Activated CD4-positive, alpha-beta T cell treated with anti-CD3 and anti-CD28 coated beads for 36 hours (primary cell): ENCODE results near the gene GDPD5. TPM values are rescaled to one million over a fixed set of nuclear protein-coding genes. Genes with fewer than 3 reads are reported as not detected.

Experiments used
- ATAC-seq: fragments of 200-7000 bp; cut with Tn5 transposase; one replicate; pipeline ENCODE4 v1.10.0; 2021; ENCODE audit warnings: mild to moderate bottlenecking, moderate library complexity
- CTCF ChIA-PET: fragments of 350-600 bp; sonication (Branson Sonifier 250); formaldehyde crosslinking; loops from one replicate; lab custom pipeline; 2021; ENCODE audit warnings: antibody characterized with exemption; lab: Charles Lee
- POLR2A ChIA-PET: fragments of 350-600 bp; sonication (Branson Sonifier 250); formaldehyde crosslinking; loops from one replicate; lab custom pipeline; 2021; ENCODE audit warnings: antibody characterized with exemption, inconsistent platforms; lab: Charles Lee
- DNase-seq: peaks from one replicate; pipeline ENCODE4 v3.0.0-alpha.2; 2020
- H3K27ac Mint-ChIP-seq: one replicate; pipeline ENCODE4 v1.8.0; 2021; ENCODE audit warnings: mixed read lengths
- H3K27me3 Mint-ChIP-seq: one replicate; pipeline ENCODE4 v1.8.0; 2021; ENCODE audit warnings: mixed read lengths
- H3K36me3 Mint-ChIP-seq: one replicate; pipeline ENCODE4 v1.8.0; 2021; ENCODE audit warnings: low read depth, mixed read lengths
- H3K4me1 Mint-ChIP-seq: one replicate; pipeline ENCODE4 v1.8.0; 2021; ENCODE audit warnings: mixed read lengths
- H3K4me3 Mint-ChIP-seq: one replicate; pipeline ENCODE4 v1.8.0; 2021; ENCODE audit warnings: mild to moderate bottlenecking, moderate library complexity, mixed read lengths
- H3K9me3 Mint-ChIP-seq: one replicate; pipeline ENCODE4 v1.8.0; 2021; ENCODE audit warnings: low read depth, mixed read lengths
- intact Hi-C, 2 experiments: fragments of 100-400 bp; cut with DNase I in 1 of 2; cut with micrococcal nuclease in 1 of 2; formaldehyde crosslinking; loops; one replicate each; pipeline versions ENCODE4 v1.14.2 to v1.15.1; 2022 to 2024; cut with DNase I, micrococcal nuclease
- total RNA-seq, 2 experiments: library from RNA; stranded (reverse); gene quantifications; one replicate each; pipeline ENCODE4 v1.2.3, GENCODE V29; 2021

The GDPD5 gene
- total RNA-seq, 2 experiments from 2014 or later: 16.8 to 22.0 TPM

DNA sequence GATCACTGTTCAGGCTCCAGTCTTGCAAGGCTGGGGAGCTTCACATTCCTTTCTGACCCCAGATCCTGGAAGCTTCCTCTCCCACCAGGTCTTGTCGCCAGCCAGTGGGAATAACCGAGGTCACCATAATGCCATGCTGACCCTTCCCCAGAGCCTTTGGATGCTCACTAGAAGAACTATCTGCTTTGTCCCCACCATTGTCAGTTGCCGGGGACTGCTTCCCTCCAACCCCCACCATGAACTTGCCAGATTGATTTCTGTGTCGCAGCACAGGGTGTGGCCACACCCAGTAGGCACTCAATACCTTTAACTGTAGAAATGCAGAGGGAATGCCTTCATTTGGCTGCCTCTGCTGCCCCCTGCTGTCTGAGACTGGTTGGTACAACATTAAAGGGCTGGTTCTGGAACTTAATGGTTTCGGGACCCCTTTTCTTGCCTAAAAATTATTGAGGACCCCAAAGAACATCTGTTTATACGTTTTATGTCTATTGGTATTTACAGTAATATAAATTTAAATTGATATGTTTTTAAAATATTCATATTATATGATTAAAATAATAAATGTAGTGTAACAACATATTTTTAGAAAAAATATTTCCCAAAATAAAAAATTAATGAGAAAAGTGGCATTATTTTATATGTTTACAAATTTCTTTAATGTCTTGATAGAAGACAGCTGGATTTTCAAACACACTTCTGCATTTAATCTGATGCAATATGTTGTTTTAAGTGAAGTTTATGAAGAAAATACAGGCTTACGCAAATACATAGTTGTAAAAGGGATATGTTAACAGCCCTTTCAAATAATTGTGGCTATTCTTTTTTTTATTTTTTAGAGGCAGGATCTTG lies 6.7 kb upstream of the GDPD5 start:
- intact Hi-C loops: loop anchor here (1.0 to 2.0 kb wide), 3 partner anchors 87 to 252 kb away; no protein-coding TSS in a partner anchor
- CTCF ChIA-PET: interaction anchor here (0.7 to 9.9 kb wide), 21 partner anchors 11 to 253 kb away, joined by 3 to 129 read pairs (median 4); no protein-coding TSS in a partner anchor
- POLR2A ChIA-PET: no interaction called here
- Mint-ChIP-seq H3K9me3 (no peaks in the 10 kb centered on the region), H3K36me3 (no peaks in the 10 kb centered on the region), H3K27ac (no peak overlapping the region), H3K4me1 (peaks cover 26% of the 10 kb centered on the region), H3K27me3 (no peaks in the 10 kb centered on the region), H3K4me3 (no peak overlapping the region)
- ATAC-seq (peak; percentile 68), DNase-seq (peak; percentile 89)

DNA sequence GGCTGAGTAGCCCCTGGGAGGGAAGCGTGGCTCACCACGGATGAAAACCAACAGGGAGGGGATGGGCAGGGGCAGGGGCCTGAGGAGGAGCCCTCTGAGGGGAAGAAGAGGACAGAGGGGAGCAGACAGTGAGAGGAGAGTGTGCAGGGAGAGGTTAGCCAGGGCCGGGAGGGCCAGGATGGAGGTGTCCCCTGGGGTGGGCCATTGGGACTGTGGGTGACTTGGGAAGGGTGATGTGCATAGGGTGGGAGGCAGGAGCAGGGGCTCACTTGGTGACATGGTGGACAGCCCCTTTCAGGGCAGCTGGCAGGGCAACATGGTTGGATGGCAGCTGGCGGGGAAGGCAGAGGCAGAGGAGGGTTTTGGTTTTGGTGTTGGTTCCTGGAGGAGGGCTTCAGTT lies 5.6 kb upstream of the GDPD5 start:
- intact Hi-C loops: no loop called here
- CTCF ChIA-PET: interaction anchor here (0.8 to 9.9 kb wide), 16 partner anchors 10 to 205 kb away, joined by 3 to 129 read pairs (median 4); no protein-coding TSS in a partner anchor
- POLR2A ChIA-PET: no interaction called here
- Mint-ChIP-seq H3K36me3 (no peaks in the 10 kb centered on the region), H3K27me3 (no peaks in the 10 kb centered on the region), H3K4me1 (peaks cover 15% of the 10 kb centered on the region), H3K4me3 (no peak overlapping the region), H3K9me3 (no peaks in the 10 kb centered on the region), H3K27ac (no peak overlapping the region)
- ATAC-seq (no peak), DNase-seq (no peak)

DNA sequence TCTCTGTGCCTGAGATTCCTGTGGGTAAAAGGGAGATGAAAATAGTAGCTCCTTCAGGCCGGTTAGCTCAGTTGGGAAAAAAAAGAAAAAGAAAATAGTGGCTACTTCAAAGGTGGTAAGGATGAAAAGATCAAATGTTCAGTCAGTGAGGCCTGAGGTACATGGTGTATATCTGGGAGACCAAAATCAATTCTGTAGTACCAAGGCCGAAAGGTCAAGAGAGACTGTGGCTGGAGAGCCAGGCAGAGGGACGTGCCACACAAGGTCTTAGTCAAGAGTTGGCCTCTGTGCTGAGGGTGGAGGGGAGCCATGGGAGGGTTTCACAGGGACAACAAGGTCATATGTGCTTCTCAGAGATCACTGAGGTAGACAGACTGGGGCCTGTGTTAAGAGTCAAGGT lies 4.8 kb upstream of the GDPD5 start:
- intact Hi-C loops: no loop called here
- CTCF ChIA-PET: interaction anchor here (0.6 to 9.9 kb wide), 6 partner anchors 9 to 181 kb away, joined by 3 to 129 read pairs (median 26); no protein-coding TSS in a partner anchor
- no peaks in the 10 kb centered on the region for H3K9me3 Mint-ChIP-seq
- H3K27ac Mint-ChIP-seq: no peak overlapping the region
- DNase-seq (no peak), ATAC-seq (no peak)
- no peaks in the 10 kb centered on the region for H3K27me3 Mint-ChIP-seq
- no peak overlapping the region for H3K4me3 Mint-ChIP-seq
- POLR2A ChIA-PET: no interaction called here
- H3K36me3 Mint-ChIP-seq: no peaks in the 10 kb centered on the region
- H3K4me1 Mint-ChIP-seq: peaks cover 13% of the 10 kb centered on the region

DNA sequence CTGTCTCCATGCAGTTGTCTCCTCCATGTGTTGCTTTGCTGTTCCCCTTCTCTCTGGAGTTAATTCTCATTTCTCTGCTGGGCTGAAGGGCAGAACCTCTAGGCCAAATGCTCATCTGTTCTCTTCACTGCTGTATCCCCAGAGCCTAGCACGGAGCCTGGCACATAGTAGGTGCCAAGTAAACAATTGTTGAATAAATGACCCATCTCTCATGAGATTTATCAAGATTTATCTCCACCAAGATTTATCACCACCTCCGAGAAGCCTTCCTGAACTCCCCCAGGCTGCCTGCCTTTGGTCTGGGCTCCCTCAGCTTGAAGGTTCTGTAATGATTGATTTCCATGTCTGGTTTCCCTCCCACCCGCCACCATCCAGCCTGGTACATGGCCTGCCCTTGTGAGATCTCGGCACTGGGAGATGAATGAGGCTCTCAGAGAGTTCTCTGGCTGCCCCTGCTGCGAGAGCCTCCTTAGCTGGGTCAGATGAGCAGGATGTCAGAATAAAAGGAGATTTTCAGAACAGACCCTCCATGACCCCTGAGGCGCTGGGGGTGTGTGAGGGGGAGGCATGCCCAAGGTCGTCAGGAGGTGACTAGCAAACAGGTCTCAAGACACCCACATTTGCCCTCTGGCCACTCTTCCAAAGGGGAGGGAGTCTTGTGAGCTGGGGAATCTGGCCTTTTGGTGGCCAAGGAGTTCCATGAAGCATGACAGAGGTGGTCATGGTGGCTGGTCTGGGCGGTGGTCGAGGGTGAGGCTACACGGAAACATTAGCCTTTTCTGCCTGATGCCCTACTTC lies 2.4 kb upstream of the GDPD5 start:
- POLR2A ChIA-PET: interaction anchor here (0.7 to 0.8 kb wide), 2 partner anchors 87 to 120 kb away, joined by 3 read pairs; no protein-coding TSS in a partner anchor

DNA sequence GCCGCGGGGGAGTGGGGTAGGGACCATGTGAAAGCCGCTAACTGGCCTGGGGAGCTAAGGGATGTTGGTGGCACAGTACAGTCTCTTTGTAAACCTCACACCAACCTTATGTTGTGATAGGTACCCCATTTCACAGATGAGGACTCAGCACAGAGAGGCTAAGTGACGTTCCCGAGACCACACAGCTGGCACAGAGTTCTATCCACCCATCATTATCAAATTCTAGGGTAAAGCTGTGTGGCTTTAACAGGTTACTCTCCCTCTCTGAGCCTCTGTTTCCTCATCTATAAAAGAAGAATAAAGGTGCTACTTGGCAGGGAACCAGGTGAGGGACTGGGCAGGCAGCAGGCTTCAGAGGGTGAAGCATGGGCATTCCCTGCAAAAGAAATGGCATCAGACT lies 1.4 kb upstream of the GDPD5 start:
- Mint-ChIP-seq H3K4me3 (peak overlapping the region; percentile 76), H3K36me3 (no peaks in the 10 kb centered on the region), H3K9me3 (no peaks in the 10 kb centered on the region), H3K27me3 (no peaks in the 10 kb centered on the region), H3K27ac (no peak overlapping the region), H3K4me1 (peaks cover 20% of the 10 kb centered on the region)
- intact Hi-C loops: loop anchor here (5.0 to 10.0 kb wide), 2 partner anchors 252 to 1035 kb away; partner anchors contain the start of gene LIPT2 (in 1 of the 2)
- ChIA-PET CTCF (interaction anchor here (9.9 kb wide), 1 partner anchor 83 kb away, joined by 129 read pairs; no protein-coding TSS in a partner anchor), POLR2A (no interaction called here)
- ATAC-seq: no peak
- no peak for DNase-seq

More for the DNA sequence above, 2.4 kb upstream of the GDPD5 start:
- CTCF ChIA-PET: interaction anchor here (0.7 to 9.9 kb wide), 5 partner anchors 77 to 252 kb away, joined by 3 to 129 read pairs (median 5); no protein-coding TSS in a partner anchor
- no peak for ATAC-seq
- Mint-ChIP-seq H3K4me1 (peaks cover 21% of the 10 kb centered on the region), H3K4me3 (no peak overlapping the region), H3K27ac (no peak overlapping the region), H3K9me3 (no peaks in the 10 kb centered on the region), H3K27me3 (no peaks in the 10 kb centered on the region), H3K36me3 (no peaks in the 10 kb centered on the region)
- intact Hi-C loops: loop anchor here (5.0 to 10.0 kb wide), 2 partner anchors 253 to 1036 kb away; partner anchors contain the start of gene LIPT2 (in 1 of the 2)
- DNase-seq: no peak

DNA sequence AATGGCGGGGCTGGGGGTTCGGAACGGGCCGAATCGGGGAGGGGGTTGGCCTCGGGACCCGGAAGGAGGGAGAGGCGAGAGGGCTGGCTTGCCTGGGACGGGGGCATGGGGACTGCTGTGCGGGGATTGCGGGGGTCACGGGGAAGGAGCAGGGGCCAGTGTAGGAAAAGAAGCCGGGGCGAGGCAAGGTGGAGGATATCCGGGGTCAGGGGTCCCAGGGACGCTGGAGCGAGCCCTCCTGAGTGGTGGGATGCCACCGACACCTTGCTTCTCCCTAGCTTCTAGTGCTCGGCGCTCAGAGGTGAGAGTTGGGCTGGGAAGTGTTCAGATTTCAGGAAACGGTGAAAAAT lies 426 bp upstream of the GDPD5 start:
- intact Hi-C loops: loop anchor here (1.0 to 10.0 kb wide), 3 partner anchors 34 to 1034 kb away; partner anchors contain the start of gene LIPT2 (in 1 of the 2)
- peak overlapping the region; percentile 76 for H3K4me3 Mint-ChIP-seq
- DNase-seq (no peak), ATAC-seq (no peak)
- H3K36me3 Mint-ChIP-seq: no peaks in the 10 kb centered on the region
- ChIA-PET POLR2A (interaction anchor here (0.6 to 0.9 kb wide), 2 partner anchors 126 to 179 kb away, joined by 3 read pairs; no protein-coding TSS in a partner anchor), CTCF (interaction anchor here (9.9 kb wide), 1 partner anchor 82 kb away, joined by 129 read pairs; no protein-coding TSS in a partner anchor)
- H3K9me3 Mint-ChIP-seq: no peaks in the 10 kb centered on the region
- H3K27ac Mint-ChIP-seq: peak overlapping the region; percentile 29
- H3K27me3 Mint-ChIP-seq: no peaks in the 10 kb centered on the region
- H3K4me1 Mint-ChIP-seq: peaks cover 18% of the 10 kb centered on the region

GRCh38 chr11:75524665-75525432 lies 892 bp downstream of the GDPD5 start:
- H3K36me3 Mint-ChIP-seq: no peaks in the 10 kb centered on the region
- ATAC-seq (no peak), DNase-seq (peak; percentile 53)
- ChIA-PET CTCF (interaction anchor here (0.6 to 9.9 kb wide), 9 partner anchors 22 to 141 kb away, joined by 3 to 129 read pairs (median 4); no protein-coding TSS in a partner anchor), POLR2A (no interaction called here)
- H3K4me1 Mint-ChIP-seq: peaks cover 18% of the 10 kb centered on the region
- no peak overlapping the region for H3K27ac Mint-ChIP-seq
- H3K27me3 Mint-ChIP-seq: no peaks in the 10 kb centered on the region
- intact Hi-C loops: loop anchor here (1.0 to 10.0 kb wide), 7 partner anchors 32 to 1033 kb away; partner anchors contain the start of genes RPS3 (in 2 of the 2), LIPT2 (in 1 of the 2) and SERPINH1 (in 1 of the 2)
- H3K4me3 Mint-ChIP-seq: peak overlapping the region; percentile 76
- no peaks in the 10 kb centered on the region for H3K9me3 Mint-ChIP-seq

- ChIA-PET POLR2A (interaction anchor here (0.6 kb wide), 1 partner anchor 123 kb away, joined by 3 read pairs; no protein-coding TSS in a partner anchor), CTCF (interaction anchor here (0.7 to 5.8 kb wide), 7 partner anchors 9 to 140 kb away, joined by 3 to 46 read pairs (median 4); no protein-coding TSS in a partner anchor)
- H3K9me3 Mint-ChIP-seq: no peaks in the 10 kb centered on the region
- no peak for ATAC-seq
- H3K27me3 Mint-ChIP-seq: no peaks in the 10 kb centered on the region
- DNase-seq: no peak
- intact Hi-C loops: loop anchor here in 1 of 2 experiments (2.0 to 10.0 kb wide), 2 partner anchors 31 to 249 kb away; no protein-coding TSS in a partner anchor
- H3K4me3 Mint-ChIP-seq: peak overlapping the region; percentile 76
- peaks cover 18% of the 10 kb centered on the region for H3K4me1 Mint-ChIP-seq
- no peak overlapping the region for H3K27ac Mint-ChIP-seq
- H3K36me3 Mint-ChIP-seq: no peaks in the 10 kb centered on the region
Observed at GRCh38 chr11:75523811-75524664, 1.7 kb downstream of the GDPD5 start.

DNA sequence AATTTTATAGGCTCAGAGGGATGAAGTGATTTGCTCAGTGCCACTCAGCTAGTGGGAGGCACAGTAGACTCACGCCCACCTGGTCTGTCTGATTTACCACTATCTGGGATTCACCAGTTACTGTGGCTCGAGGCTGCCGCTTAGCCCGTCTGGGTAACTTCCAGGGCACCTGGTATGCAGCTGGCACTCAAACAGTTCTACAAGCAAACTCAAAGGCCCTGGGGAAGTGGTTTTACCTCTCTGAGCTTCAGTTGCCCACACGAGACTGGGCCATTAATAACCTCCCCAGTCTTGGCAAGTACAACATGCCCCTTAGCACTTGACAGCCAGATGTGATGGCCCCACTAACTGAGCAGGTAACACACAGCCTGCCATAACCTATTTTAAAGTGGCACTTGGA lies 2.6 kb downstream of the GDPD5 start:
- POLR2A ChIA-PET: interaction anchor here (0.6 to 0.8 kb wide), 2 partner anchors 14 to 122 kb away, joined by 3 read pairs; no protein-coding TSS in a partner anchor
- CTCF ChIA-PET: interaction anchor here (0.7 to 5.8 kb wide), 8 partner anchors 10 to 183 kb away, joined by 3 to 46 read pairs (median 6); no protein-coding TSS in a partner anchor

More for the DNA sequence above, 2.6 kb downstream of the GDPD5 start:
- H3K4me1 Mint-ChIP-seq: peaks cover 23% of the 10 kb centered on the region
- H3K36me3 Mint-ChIP-seq: no peaks in the 10 kb centered on the region
- H3K4me3 Mint-ChIP-seq: no peak overlapping the region
- intact Hi-C loops: loop anchor here in 1 of 2 experiments (10.0 kb wide), 1 partner anchor 248 kb away; no protein-coding TSS in a partner anchor
- ATAC-seq (no peak), DNase-seq (no peak)
- no peaks in the 10 kb centered on the region for H3K27me3 Mint-ChIP-seq
- no peak overlapping the region for H3K27ac Mint-ChIP-seq
- no peaks in the 10 kb centered on the region for H3K9me3 Mint-ChIP-seq
